ENCODE results near the gene DAZAP1.
A peak's percentile ranks its signal among the peaks of the same experiment; 100 is the strongest.

The DAZAP1 gene

GRCh38 chr19:1407528-1408299 lies at the start of gene DAZAP1:
TSS of gene DAZAP1 (plus strand) at chr19:1407586. CDS start at chr19:1407774, 188 bp downstream.
- H3K4me3 Mint-ChIP-seq, result peak within 1 kb of the TSS; percentile 69
- peaks cover 32% of the 10 kb centered on the region for H3K4me1 Mint-ChIP-seq (ENCODE audit: low read depth)
- H3K9me3 Mint-ChIP-seq, result no peaks in the 10 kb centered on the region
- H3K27me3 Mint-ChIP-seq (ENCODE audit: low read depth), result peaks cover 3% of the 10 kb centered on the region
- peak within 1 kb of the TSS; percentile 77 for H3K27ac Mint-ChIP-seq
- peaks cover 13% of the 10 kb centered on the region for H3K36me3 Mint-ChIP-seq (ENCODE audit: low read depth)

- peaks cover 28% of the 10 kb centered on the region for H3K4me1 Mint-ChIP-seq (ENCODE audit: low read depth)
- H3K27ac Mint-ChIP-seq, result no peak overlapping the region
- peaks cover 26% of the 10 kb centered on the region for H3K36me3 Mint-ChIP-seq (ENCODE audit: low read depth)
- no peaks in the 10 kb centered on the region for H3K9me3 Mint-ChIP-seq
- no peak overlapping the region for H3K4me3 Mint-ChIP-seq
- no peaks in the 10 kb centered on the region for H3K27me3 Mint-ChIP-seq (ENCODE audit: low read depth)
Measured at GRCh38 chr19:1360126-1360817, 47.1 kb upstream of the DAZAP1 start.

GRCh38 chr19:1360818-1361461 lies 46.4 kb upstream of the DAZAP1 start:
- Mint-ChIP-seq H3K27ac (no peak overlapping the region), H3K36me3 (ENCODE audit: low read depth) (peaks cover 23% of the 10 kb centered on the region), H3K4me3 (no peak overlapping the region), H3K27me3 (ENCODE audit: low read depth) (no peaks in the 10 kb centered on the region), H3K4me1 (ENCODE audit: low read depth) (peaks cover 22% of the 10 kb centered on the region), H3K9me3 (no peaks in the 10 kb centered on the region)

GRCh38 chr19:1361601-1362386 lies 45.6 kb upstream of the DAZAP1 start:
- Mint-ChIP-seq H3K27ac (no peak overlapping the region), H3K36me3 (ENCODE audit: low read depth) (peaks cover 23% of the 10 kb centered on the region)

GRCh38 chr19:1362387-1363257 lies 44.8 kb upstream of the DAZAP1 start:
- Mint-ChIP-seq H3K9me3 (no peaks in the 10 kb centered on the region), H3K4me1 (ENCODE audit: low read depth) (peaks cover 17% of the 10 kb centered on the region), H3K36me3 (ENCODE audit: low read depth) (peaks cover 23% of the 10 kb centered on the region), H3K27ac (no peak overlapping the region), H3K4me3 (peak overlapping the region; percentile 57), H3K27me3 (ENCODE audit: low read depth) (no peaks in the 10 kb centered on the region)

More at GRCh38 chr19:1361601-1362386, 45.6 kb upstream of the DAZAP1 start:
- no peak overlapping the region for H3K4me3 Mint-ChIP-seq
- H3K9me3 Mint-ChIP-seq, result no peaks in the 10 kb centered on the region
- H3K4me1 Mint-ChIP-seq (ENCODE audit: low read depth), result peaks cover 19% of the 10 kb centered on the region
- no peaks in the 10 kb centered on the region for H3K27me3 Mint-ChIP-seq (ENCODE audit: low read depth)

- Mint-ChIP-seq H3K9me3 (no peaks in the 10 kb centered on the region), H3K27me3 (ENCODE audit: low read depth) (no peaks in the 10 kb centered on the region), H3K4me3 (peak overlapping the region; percentile 57), H3K4me1 (ENCODE audit: low read depth) (peaks cover 17% of the 10 kb centered on the region), H3K36me3 (ENCODE audit: low read depth) (peaks cover 16% of the 10 kb centered on the region), H3K27ac (peak overlapping the region; percentile 26)
Measured at GRCh38 chr19:1363599-1363998, 43.8 kb upstream of the DAZAP1 start.

GRCh38 chr19:1364070-1364704 lies 43.2 kb upstream of the DAZAP1 start:
- peak overlapping the region; percentile 31 for H3K4me3 Mint-ChIP-seq
- H3K9me3 Mint-ChIP-seq, result no peaks in the 10 kb centered on the region
- peaks cover 17% of the 10 kb centered on the region for H3K4me1 Mint-ChIP-seq (ENCODE audit: low read depth)
- no peaks in the 10 kb centered on the region for H3K27me3 Mint-ChIP-seq (ENCODE audit: low read depth)
- peaks cover 16% of the 10 kb centered on the region for H3K36me3 Mint-ChIP-seq (ENCODE audit: low read depth)
- peak overlapping the region; percentile 52 for H3K27ac Mint-ChIP-seq

GRCh38 chr19:1365319-1366269 lies 41.8 kb upstream of the DAZAP1 start:
- Mint-ChIP-seq H3K4me3 (no peak overlapping the region), H3K27me3 (ENCODE audit: low read depth) (no peaks in the 10 kb centered on the region), H3K27ac (no peak overlapping the region), H3K36me3 (ENCODE audit: low read depth) (peaks cover 14% of the 10 kb centered on the region), H3K4me1 (ENCODE audit: low read depth) (peaks cover 17% of the 10 kb centered on the region), H3K9me3 (no peaks in the 10 kb centered on the region)

GRCh38 chr19:1366296-1366695 lies 41.1 kb upstream of the DAZAP1 start:
- peaks cover 17% of the 10 kb centered on the region for H3K4me1 Mint-ChIP-seq (ENCODE audit: low read depth)
- peaks cover 14% of the 10 kb centered on the region for H3K36me3 Mint-ChIP-seq (ENCODE audit: low read depth)
- no peak overlapping the region for H3K27ac Mint-ChIP-seq
- H3K9me3 Mint-ChIP-seq, result no peaks in the 10 kb centered on the region
- no peaks in the 10 kb centered on the region for H3K27me3 Mint-ChIP-seq (ENCODE audit: low read depth)
- no peak overlapping the region for H3K4me3 Mint-ChIP-seq

GRCh38 chr19:1366899-1367870 lies 40.2 kb upstream of the DAZAP1 start:
- Mint-ChIP-seq H3K9me3 (no peaks in the 10 kb centered on the region), H3K36me3 (ENCODE audit: low read depth) (peaks cover 11% of the 10 kb centered on the region), H3K4me1 (ENCODE audit: low read depth) (peaks cover 14% of the 10 kb centered on the region), H3K4me3 (no peak overlapping the region), H3K27me3 (ENCODE audit: low read depth) (no peaks in the 10 kb centered on the region), H3K27ac (no peak overlapping the region)

- Mint-ChIP-seq H3K36me3 (ENCODE audit: low read depth) (peaks cover 9% of the 10 kb centered on the region), H3K27me3 (ENCODE audit: low read depth) (no peaks in the 10 kb centered on the region), H3K4me3 (no peak overlapping the region), H3K9me3 (no peaks in the 10 kb centered on the region), H3K27ac (no peak overlapping the region), H3K4me1 (ENCODE audit: low read depth) (peaks cover 3% of the 10 kb centered on the region)
Measured at GRCh38 chr19:1369214-1369805, 38.1 kb upstream of the DAZAP1 start.

Data from T-helper 1 cell treated with Interleukin-12 subunit alpha and Interleukin-12 subunit beta and Interleukin-4 antibody, amounts not matched to agents 30 μg/mL and 1 μg/mL, for 36 hours (primary cell).